Measurements from ENCODE around the gene GUCA2A. TPM values are rescaled to one million over a fixed set of nuclear protein-coding genes. Genes with fewer than 3 reads are reported as not detected.

The GUCA2A gene
- total and polyA plus RNA-seq, 2 of the 13 experiments (the other 11 are each of a cell fraction or from before 2014, with no cell fraction given), result not detected

DNA sequence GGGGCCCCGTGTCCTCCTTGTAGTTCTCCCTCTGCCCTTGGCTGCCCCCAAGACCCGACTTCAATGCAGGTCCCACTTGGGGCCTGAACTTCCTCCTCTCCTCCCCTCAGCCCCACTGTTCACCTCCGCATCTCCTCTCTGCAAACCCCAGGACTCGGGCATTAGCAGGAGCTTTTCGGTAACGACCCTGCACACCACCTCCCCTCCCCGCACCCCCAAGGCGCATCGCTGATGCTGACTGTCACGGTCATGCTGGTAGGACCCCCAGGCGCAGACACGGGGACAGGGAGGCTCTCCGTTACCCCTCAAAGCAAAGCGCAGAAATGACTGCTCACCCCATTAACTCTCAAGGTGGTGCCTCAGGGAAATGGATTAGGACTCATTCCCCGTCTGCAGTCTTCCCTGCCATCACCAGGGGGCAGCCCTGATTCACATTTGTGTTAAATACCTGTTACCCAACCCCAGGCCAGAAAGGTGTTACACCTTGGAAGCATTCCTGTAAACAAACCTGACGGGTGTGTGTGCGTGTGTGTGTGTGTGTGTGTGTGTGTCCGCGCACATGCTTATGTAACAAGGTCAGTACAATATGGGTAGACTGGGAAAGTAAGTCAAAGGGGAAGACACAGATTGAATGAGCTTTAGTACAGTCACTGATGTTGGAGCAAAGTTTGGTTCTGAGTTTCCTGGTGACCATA lies 17.8 kb downstream of the GUCA2A start (continued):
- TF ChIP-seq ZC3H4 (CRISPR knock-in tag; IDR thresholded peaks at IDR 0.05; ENCODE audit: borderline replicate concordance), result no peak
- TF ChIP-seq, protein P1, sequence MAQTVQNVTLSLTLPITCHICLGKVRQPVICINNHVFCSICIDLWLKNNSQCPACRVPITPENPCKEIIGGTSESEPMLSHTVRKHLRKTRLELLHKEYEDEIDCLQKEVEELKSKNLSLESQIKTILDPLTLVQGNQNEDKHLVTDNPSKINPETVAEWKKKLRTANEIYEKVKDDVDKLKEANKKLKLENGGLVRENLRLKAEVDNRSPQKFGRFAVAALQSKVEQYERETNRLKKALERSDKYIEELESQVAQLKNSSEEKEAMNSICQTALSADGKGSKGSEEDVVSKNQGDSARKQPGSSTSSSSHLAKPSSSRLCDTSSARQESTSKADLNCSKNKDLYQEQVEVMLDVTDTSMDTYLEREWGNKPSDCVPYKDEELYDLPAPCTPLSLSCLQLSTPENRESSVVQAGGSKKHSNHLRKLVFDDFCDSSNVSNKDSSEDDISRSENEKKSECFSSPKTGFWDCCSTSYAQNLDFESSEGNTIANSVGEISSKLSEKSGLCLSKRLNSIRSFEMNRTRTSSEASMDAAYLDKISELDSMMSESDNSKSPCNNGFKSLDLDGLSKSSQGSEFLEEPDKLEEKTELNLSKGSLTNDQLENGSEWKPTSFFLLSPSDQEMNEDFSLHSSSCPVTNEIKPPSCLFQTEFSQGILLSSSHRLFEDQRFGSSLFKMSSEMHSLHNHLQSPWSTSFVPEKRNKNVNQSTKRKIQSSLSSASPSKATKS (CRISPR knock-in tag; IDR thresholded peaks at IDR 0.05), result no peak
- TF ChIP-seq THAP11 (CRISPR knock-in tag; IDR thresholded peaks at IDR 0.05), result 0 out of 2 replicates have a peak, but pooled peaks have one; percentile 16
- TF ChIP-seq, protein P2, sequence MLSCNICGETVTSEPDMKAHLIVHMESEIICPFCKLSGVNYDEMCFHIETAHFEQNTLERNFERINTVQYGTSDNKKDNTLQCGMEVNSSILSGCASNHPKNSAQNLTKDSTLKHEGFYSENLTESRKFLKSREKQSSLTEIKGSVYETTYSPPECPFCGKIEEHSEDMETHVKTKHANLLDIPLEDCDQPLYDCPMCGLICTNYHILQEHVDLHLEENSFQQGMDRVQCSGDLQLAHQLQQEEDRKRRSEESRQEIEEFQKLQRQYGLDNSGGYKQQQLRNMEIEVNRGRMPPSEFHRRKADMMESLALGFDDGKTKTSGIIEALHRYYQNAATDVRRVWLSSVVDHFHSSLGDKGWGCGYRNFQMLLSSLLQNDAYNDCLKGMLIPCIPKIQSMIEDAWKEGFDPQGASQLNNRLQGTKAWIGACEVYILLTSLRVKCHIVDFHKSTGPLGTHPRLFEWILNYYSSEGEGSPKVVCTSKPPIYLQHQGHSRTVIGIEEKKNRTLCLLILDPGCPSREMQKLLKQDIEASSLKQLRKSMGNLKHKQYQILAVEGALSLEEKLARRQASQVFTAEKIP (CRISPR knock-in tag; IDR thresholded peaks at IDR 0.05; ENCODE audit: borderline replicate concordance), result no peak
- no peak for TF ChIP-seq ZKSCAN8 (CRISPR knock-in tag; IDR thresholded peaks at IDR 0.05; ENCODE audit: borderline replicate concordance)
- TF ChIP-seq, protein P3, sequence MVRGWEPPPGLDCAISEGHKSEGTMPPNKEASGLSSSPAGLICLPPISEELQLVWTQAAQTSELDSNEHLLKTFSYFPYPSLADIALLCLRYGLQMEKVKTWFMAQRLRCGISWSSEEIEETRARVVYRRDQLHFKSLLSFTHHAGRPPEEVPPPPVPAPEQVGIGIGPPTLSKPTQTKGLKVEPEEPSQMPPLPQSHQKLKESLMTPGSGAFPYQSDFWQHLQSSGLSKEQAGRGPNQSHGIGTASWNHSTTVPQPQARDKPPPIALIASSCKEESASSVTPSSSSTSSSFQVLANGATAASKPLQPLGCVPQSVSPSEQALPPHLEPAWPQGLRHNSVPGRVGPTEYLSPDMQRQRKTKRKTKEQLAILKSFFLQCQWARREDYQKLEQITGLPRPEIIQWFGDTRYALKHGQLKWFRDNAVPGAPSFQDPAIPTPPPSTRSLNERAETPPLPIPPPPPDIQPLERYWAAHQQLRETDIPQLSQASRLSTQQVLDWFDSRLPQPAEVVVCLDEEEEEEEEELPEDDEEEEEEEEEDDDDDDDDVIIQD (CRISPR knock-in tag; IDR thresholded peaks at IDR 0.05; ENCODE audit: low read depth), result no peak
- no peak for TF ChIP-seq MEIS1 (CRISPR knock-in tag; IDR thresholded peaks at IDR 0.05; ENCODE audit: borderline replicate concordance)
- TF ChIP-seq HNRNPK (IDR thresholded peaks at IDR 0.05; ENCODE audit: low read depth, low read length, poor library complexity, severe bottlenecking), result no peak
- TF ChIP-seq EP300 (IDR thresholded peaks at IDR 0.05; ENCODE audit: low read depth in 2 of 2, low read length in 2 of 2), result no peak
- no peak for TF ChIP-seq EP300 (CRISPR knock-in tag; IDR thresholded peaks at IDR 0.05; ENCODE audit: borderline replicate concordance)
- TF ChIP-seq SSRP1 (CRISPR knock-in tag; IDR thresholded peaks at IDR 0.05), result no peak
- no peak for TF ChIP-seq ZNF354B (CRISPR knock-in tag; IDR thresholded peaks at IDR 0.05)
- no peak for TF ChIP-seq ZNF629 (CRISPR knock-in tag; conservative IDR thresholded peaks at IDR 0.05)
- TF ChIP-seq NKX3-1 (CRISPR knock-in tag; IDR thresholded peaks at IDR 0.05), result no peak
- no peak for TF ChIP-seq ZNF773 (CRISPR knock-in tag; IDR thresholded peaks at IDR 0.05; ENCODE audit: borderline replicate concordance)
- TF ChIP-seq TAF15 (IDR thresholded peaks at IDR 0.05; ENCODE audit: low read depth, low read length, poor library complexity, severe bottlenecking), result no peak
- no peak for TF ChIP-seq ZNF33A (CRISPR knock-in tag; IDR thresholded peaks at IDR 0.05; ENCODE audit: borderline replicate concordance)
- TF ChIP-seq GTF3A (CRISPR knock-in tag; conservative IDR thresholded peaks at IDR 0.05), result no peak
- TF ChIP-seq, protein P4, sequence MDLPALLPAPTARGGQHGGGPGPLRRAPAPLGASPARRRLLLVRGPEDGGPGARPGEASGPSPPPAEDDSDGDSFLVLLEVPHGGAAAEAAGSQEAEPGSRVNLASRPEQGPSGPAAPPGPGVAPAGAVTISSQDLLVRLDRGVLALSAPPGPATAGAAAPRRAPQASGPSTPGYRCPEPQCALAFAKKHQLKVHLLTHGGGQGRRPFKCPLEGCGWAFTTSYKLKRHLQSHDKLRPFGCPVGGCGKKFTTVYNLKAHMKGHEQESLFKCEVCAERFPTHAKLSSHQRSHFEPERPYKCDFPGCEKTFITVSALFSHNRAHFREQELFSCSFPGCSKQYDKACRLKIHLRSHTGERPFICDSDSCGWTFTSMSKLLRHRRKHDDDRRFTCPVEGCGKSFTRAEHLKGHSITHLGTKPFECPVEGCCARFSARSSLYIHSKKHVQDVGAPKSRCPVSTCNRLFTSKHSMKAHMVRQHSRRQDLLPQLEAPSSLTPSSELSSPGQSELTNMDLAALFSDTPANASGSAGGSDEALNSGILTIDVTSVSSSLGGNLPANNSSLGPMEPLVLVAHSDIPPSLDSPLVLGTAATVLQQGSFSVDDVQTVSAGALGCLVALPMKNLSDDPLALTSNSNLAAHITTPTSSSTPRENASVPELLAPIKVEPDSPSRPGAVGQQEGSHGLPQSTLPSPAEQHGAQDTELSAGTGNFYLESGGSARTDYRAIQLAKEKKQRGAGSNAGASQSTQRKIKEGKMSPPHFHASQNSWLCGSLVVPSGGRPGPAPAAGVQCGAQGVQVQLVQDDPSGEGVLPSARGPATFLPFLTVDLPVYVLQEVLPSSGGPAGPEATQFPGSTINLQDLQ (CRISPR knock-in tag; IDR thresholded peaks at IDR 0.05), result no peak
- no peak for TF ChIP-seq DMAP1 (CRISPR knock-in tag; IDR thresholded peaks at IDR 0.05)
- TF ChIP-seq SNAI1 (CRISPR knock-in tag; IDR thresholded peaks at IDR 0.05; ENCODE audit: borderline replicate concordance), result no peak

All from HepG2 (cell line).